ENCODE data around the gene PAPPA.

Gene PAPPA

GRCh38 chr9:116432051-116432450, 278.5 kb downstream of the PAPPA start:
- DNase-seq, result no peak

GRCh38 chr9:116434314-116434713, 280.7 kb downstream of the PAPPA start:
- DNase-seq, result no peak

- DNase-seq, result no peak
These were observed 282.1 kb downstream of the PAPPA start for GRCh38 chr9:116435706-116436105.

GRCh38 chr9:116436121-116436520, 282.5 kb downstream of the PAPPA start:
- DNase-seq, result no peak

GRCh38 chr9:116437411-116438370, 284.1 kb downstream of the PAPPA start:
- no peak for DNase-seq

GRCh38 chr9:116442528-116442927, 288.9 kb downstream of the PAPPA start:
- no peak for DNase-seq

GRCh38 chr9:116447934-116448333, 294.3 kb downstream of the PAPPA start:
- no peak for DNase-seq

GRCh38 chr9:116448431-116448830, 294.8 kb downstream of the PAPPA start:
- DNase-seq, result no peak

GRCh38 chr9:116449949-116450348, 296.4 kb downstream of the PAPPA start:
- DNase-seq, result no peak

GRCh38 chr9:116450378-116451139, 297.0 kb downstream of the PAPPA start:
- no peak for DNase-seq

GRCh38 chr9:116451500-116452115, 298.0 kb downstream of the PAPPA start:
- DNase-seq, result no peak

All from stimulated activated CD4-positive, alpha-beta T cell treated with anti-CD3 and anti-CD28 coated beads, Interleukin-4, amount 100 ng/mL, for 1 hour (primary cell).